Sigmoid colon (tissue), 4 donors: ENCODE data around the gene SIVA1.
A peak's percentile ranks its signal among the peaks of the same experiment; 100 is the strongest.

Source experiments
- EP300 ChIP-seq, 4 donors: sonication (generic); formaldehyde crosslinking; IDR thresholded peaks; one replicate each; pipeline ENCODE4 v1.6.1; 2017; ENCODE audit warnings: antibody characterized with exemption in 4 of 4
- POLR2A ChIP-seq, 2 donors: fragments of 450-650 bp; IDR thresholded peaks; one replicate each; pipeline ENCODE4 v1.6.1; 2016; ENCODE audit warnings: antibody characterized with exemption in 2 of 2, mild to moderate bottlenecking in 2 of 2, moderate library complexity in 2 of 2
- TF ChIP-seq, protein P1 (sequence below), 4 experiments: fragments of 450-650 bp in 3 of 4; fragments of 200-600 bp in 1 of 4; IDR thresholded peaks; one replicate each; pipeline ENCODE4 v1.5.1; 2016 to 2019; ENCODE audit warnings: antibody characterized with exemption in 4 of 4, mild to moderate bottlenecking in 3 of 4, moderate library complexity in 2 of 4

DNA sequence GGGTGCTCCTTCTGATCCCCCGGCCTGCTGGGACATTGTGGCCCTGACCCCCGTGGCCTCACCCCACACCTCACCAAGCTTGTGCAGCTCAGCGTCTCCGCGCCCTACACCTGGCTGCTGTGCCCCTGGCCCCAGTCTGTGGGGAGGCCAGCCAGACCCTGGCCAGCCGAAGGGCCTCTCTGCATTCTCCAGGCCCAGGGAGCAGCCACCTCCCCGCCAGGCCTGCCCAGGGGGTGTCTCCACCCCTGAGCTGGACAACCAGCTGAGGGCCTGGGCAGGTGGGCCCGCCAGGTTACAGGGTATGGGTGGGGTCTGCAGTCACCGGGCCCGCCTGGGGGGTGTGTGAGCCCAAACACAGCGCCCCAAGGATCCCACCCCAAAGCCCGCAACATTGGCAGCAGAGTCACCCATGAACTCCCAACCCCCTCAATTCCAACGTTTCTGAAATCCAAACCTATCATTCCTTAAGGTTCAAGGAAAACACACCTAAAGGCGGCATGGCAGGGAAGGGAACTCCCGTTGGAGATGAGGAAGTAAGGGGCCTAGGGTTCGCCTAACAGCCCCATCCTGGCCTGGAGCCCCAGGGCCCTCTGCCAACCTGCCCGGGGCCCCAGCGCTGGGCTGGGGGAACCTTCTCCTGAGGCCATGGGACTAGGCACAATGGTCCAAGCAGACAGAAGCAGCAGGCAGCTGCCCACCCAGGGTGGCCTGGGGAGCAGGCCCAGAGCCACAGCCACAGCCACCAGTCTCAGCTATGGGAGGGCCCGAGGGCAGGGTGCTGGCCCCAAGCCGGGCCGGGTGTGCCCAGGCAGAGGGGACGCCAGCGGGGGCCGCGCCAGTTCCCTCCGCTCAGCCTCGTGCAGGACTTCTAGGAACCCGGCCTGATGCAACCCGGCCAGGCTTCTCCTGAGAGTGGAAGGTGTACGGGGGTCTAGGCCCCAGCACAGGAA, 34.1 kb downstream of the SIVA1 start:
- TF ChIP-seq EP300 (IDR thresholded peaks at IDR 0.05): no peak
- no peak for TF ChIP-seq POLR2A (IDR thresholded peaks at IDR 0.05)
- TF ChIP-seq, protein P1, sequence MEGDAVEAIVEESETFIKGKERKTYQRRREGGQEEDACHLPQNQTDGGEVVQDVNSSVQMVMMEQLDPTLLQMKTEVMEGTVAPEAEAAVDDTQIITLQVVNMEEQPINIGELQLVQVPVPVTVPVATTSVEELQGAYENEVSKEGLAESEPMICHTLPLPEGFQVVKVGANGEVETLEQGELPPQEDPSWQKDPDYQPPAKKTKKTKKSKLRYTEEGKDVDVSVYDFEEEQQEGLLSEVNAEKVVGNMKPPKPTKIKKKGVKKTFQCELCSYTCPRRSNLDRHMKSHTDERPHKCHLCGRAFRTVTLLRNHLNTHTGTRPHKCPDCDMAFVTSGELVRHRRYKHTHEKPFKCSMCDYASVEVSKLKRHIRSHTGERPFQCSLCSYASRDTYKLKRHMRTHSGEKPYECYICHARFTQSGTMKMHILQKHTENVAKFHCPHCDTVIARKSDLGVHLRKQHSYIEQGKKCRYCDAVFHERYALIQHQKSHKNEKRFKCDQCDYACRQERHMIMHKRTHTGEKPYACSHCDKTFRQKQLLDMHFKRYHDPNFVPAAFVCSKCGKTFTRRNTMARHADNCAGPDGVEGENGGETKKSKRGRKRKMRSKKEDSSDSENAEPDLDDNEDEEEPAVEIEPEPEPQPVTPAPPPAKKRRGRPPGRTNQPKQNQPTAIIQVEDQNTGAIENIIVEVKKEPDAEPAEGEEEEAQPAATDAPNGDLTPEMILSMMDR (IDR thresholded peaks at IDR 0.05): peak in 1 of 4 experiments; percentile 8
